HEK293T (cell line): ENCODE data around the gene ITGB6.

ENCODE experiments used
- ARNT ChIP-seq: fragments of 450-650 bp; IDR thresholded peaks from 2 replicates; pipeline ENCODE4 v1.6.1; 2017; ENCODE audit warnings: mild to moderate bottlenecking
- FOXA1 ChIP-seq: fragments of 450-650 bp; IDR thresholded peaks from 2 replicates; pipeline ENCODE4 v1.6.1; 2016; ENCODE audit warnings: mild to moderate bottlenecking
- L3MBTL2 ChIP-seq: fragments of 450-650 bp; conservative IDR thresholded peaks from 2 replicates; pipeline ENCODE4 v1.6.1; 2016; ENCODE audit warnings: mild to moderate bottlenecking
- SP1 ChIP-seq: fragments of 450-650 bp; IDR thresholded peaks from 2 replicates; pipeline ENCODE4 v1.6.1; 2017

DNA sequence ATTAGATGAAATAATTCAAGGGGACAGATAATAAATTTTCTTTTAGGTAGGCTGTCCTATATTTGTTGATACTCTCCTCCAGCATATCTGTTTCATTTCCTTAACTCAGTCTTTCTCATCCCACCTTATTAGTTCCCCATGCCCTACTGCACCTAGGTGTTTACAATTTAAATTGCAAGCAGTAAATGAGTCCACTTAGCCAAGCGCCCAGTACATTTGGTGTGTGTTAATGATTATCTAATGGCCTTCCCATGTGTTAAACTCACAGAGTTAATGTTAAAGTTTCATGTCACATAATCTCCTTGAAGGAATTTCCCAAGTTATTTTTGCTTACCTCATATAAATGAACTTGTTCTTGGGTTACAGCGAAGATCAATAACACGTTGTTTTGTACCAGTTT is 31.2 kb downstream of the ITGB6 start:
- TF ChIP-seq SP1 (no peak), ARNT (no peak), FOXA1 (no peak), L3MBTL2 (no peak)
